ENCODE results near the gene CYB5RL. TPM values are rescaled to one million over a fixed set of nuclear protein-coding genes. Genes with fewer than 3 reads are reported as not detected.

Gene CYB5RL
- polyA plus RNA-seq, 1 of the 3 experiments (the other 2 are of a cell fraction) = 3.3 TPM

- POLR2A ChIA-PET = no interaction called here
- peak overlapping the region; percentile 26 to 51; a peak in 3 of 4 replicates for H3K27ac ChIP-seq (ENCODE audit: low read depth in 2 of 2, low read length in 1 of 2)
These were observed 19.3 kb upstream of the CYB5RL start for GRCh38 chr1:54218883-54219687.

GRCh38 chr1:54215523-54215922 lies 15.7 kb upstream of the CYB5RL start:
- Histone ChIP-seq H3K79me2 (ENCODE audit: insufficient read depth) (no peaks in the 10 kb centered on the region), H3F3A (replicated peaks; ENCODE audit: insufficient read depth) (peaks cover 3% of the 10 kb centered on the region), H3K9ac (no peak overlapping the region), H3K9me2 (no peaks in the 10 kb centered on the region), H3K27me3 (ENCODE audit: insufficient read depth) (no peaks in the 10 kb centered on the region), H3K27ac (ENCODE audit: low read depth in 2 of 2, low read length in 1 of 2) (no peak overlapping the region), H3K4me1 (ENCODE audit: control insufficient read depth in 1 of 2, insufficient read depth in 2 of 2, low read depth in 1 of 2, low read length in 1 of 2) (peaks cover 0 to 16% of the 10 kb centered on the region in 2 experiments; a peak in 1 of 4 replicates), H3K36me3 (replicated peaks in 1 of 2; ENCODE audit: control insufficient read depth in 1 of 2, insufficient read depth in 2 of 2, low read length in 1 of 2) (peaks cover 34 to 82% of the 10 kb centered on the region in 2 experiments), H2AFZ (ENCODE audit: low read depth) (no peak overlapping the region), H3K9me3 (no peaks in the 10 kb centered on the region), H4K20me1 (ENCODE audit: insufficient read depth) (no peaks in the 10 kb centered on the region), H3K4me2 (no peak overlapping the region), H3K4me3 (ENCODE audit: low read depth in 2 of 2, low read length in 1 of 2) (no peak overlapping the region)
- POLR2A ChIA-PET = no interaction called here
- no peak for DNase-seq
- no peak for TF ChIP-seq CHD2 (IDR thresholded peaks at IDR 0.05; ENCODE audit: low read length, partially characterized antibody)
- TF ChIP-seq NFIC (IDR thresholded peaks at IDR 0.05; ENCODE audit: borderline replicate concordance) = no peak
- TF ChIP-seq MEF2A (IDR thresholded peaks at IDR 0.05; ENCODE audit: borderline replicate concordance, low read depth) = no peak
- TF ChIP-seq RXRA (IDR thresholded peaks at IDR 0.05; ENCODE audit: borderline replicate concordance, low read depth) = no peak
- no peak for TF ChIP-seq TEAD4 (IDR thresholded peaks at IDR 0.05; ENCODE audit: borderline replicate concordance, insufficient read depth)
- TF ChIP-seq IRF3 (IDR thresholded peaks at IDR 0.05; ENCODE audit: low read depth, low read length) = no peak
- TF ChIP-seq GATA2 (CRISPR knock-in tag; IDR thresholded peaks at IDR 0.05) = no peak
- TF ChIP-seq POLR2AphosphoS5 (IDR thresholded peaks at IDR 0.05; ENCODE audit: low read depth, low read length) = no peak
- TF ChIP-seq SIN3A (IDR thresholded peaks at IDR 0.05; ENCODE audit: borderline replicate concordance, low read depth, low read length) = no peak
- WGBS (ENCODE audit: low lambda C conversion rate) = 96% methylated on average over 9 of the region's 9 CpGs
- CTCF ChIA-PET = interaction anchor here (1.5 kb wide), 1 partner anchor 274 kb away, joined by 3 read pairs; no protein-coding TSS in a partner anchor

More at GRCh38 chr1:54218883-54219687, 19.3 kb upstream of the CYB5RL start:
- Histone ChIP-seq H3K9me3 (no peaks in the 10 kb centered on the region), H3K9me2 (no peaks in the 10 kb centered on the region), H3K4me3 (ENCODE audit: low read depth in 2 of 2, low read length in 1 of 2) (no peak overlapping the region), H3K27me3 (ENCODE audit: insufficient read depth) (no peaks in the 10 kb centered on the region), H4K20me1 (ENCODE audit: insufficient read depth) (no peaks in the 10 kb centered on the region), H3K4me1 (ENCODE audit: control insufficient read depth in 1 of 2, insufficient read depth in 2 of 2, low read depth in 1 of 2, low read length in 1 of 2) (peaks cover 0 to 41% of the 10 kb centered on the region in 2 experiments; a peak in 1 of 4 replicates), H3K9ac (no peak overlapping the region), H3K36me3 (replicated peaks in 1 of 2; ENCODE audit: control insufficient read depth in 1 of 2, insufficient read depth in 2 of 2, low read length in 1 of 2) (peaks cover 10 to 50% of the 10 kb centered on the region in 2 experiments), H3F3A (replicated peaks; ENCODE audit: insufficient read depth) (peaks cover 10% of the 10 kb centered on the region), H3K79me2 (ENCODE audit: insufficient read depth) (no peaks in the 10 kb centered on the region), H3K4me2 (no peak overlapping the region), H2AFZ (ENCODE audit: low read depth) (no peak overlapping the region)
- 91% methylated on average over 8 of the region's 11 CpGs for WGBS (ENCODE audit: low lambda C conversion rate)
- no peak for DNase-seq
- CTCF ChIA-PET = interaction anchor here (1.1 to 1.6 kb wide), 3 partner anchors 18 to 270 kb away, joined by 3 to 4 read pairs (median 4); no protein-coding TSS in a partner anchor
- TF ChIP-seq RAD21 (IDR thresholded peaks at IDR 0.05; ENCODE audit: low read length) (peak; percentile 44), MXI1 (IDR thresholded peaks at IDR 0.05; ENCODE audit: low read depth, low read length) (no peak)

Data from SK-N-SH (cell line).